Prostate gland (tissue), 2 donors: ENCODE results near the gene PXT1.

ENCODE experiments used
- CTCF ChIP-seq, 4 experiments: fragments of 200-600 bp in 2 of 4; fragments of 450-650 bp in 2 of 4; sonication (generic) in 2 of 4; IDR thresholded peaks; 1 replicate in 3 of 4; 2 replicates in 1 of 4; pipeline ENCODE4 v1.5.1; 2016 to 2019; ENCODE audit warnings: antibody characterized with exemption in 4 of 4, mild to moderate bottlenecking in 2 of 4, moderate library complexity in 2 of 4
- POLR2A ChIP-seq: fragments of 450-650 bp; IDR thresholded peaks from one replicate; pipeline ENCODE4 v1.6.1; 2016; ENCODE audit warnings: antibody characterized with exemption, mild to moderate bottlenecking

GRCh38 chr6:36402481-36402880, 40.2 kb downstream of the PXT1 start:
- TF ChIP-seq POLR2A (no peak), CTCF (IDR thresholded peaks at IDR 0.05) (no peak)
